IPS DF 6.9 (cell line): ENCODE results near the gene TTBK2.

Source experiments
- DNase-seq: peaks from one replicate; pipeline ENCODE4 v3.0.0-alpha.2; 2013; ENCODE audit warnings: low read depth, low spot score
- H3K27ac ChIP-seq: one replicate; pipeline ENCODE4 v1.5.1; 2013; ENCODE audit warnings: low read length, control low read depth
- H3K27me3 ChIP-seq: 2 replicates; pipeline ENCODE4 v1.6.1; 2013; ENCODE audit warnings: mild to moderate bottlenecking, low read length; ENCODE audit not compliant: control insufficient read depth, insufficient read depth
- H3K36me3 ChIP-seq: 2 replicates; pipeline ENCODE4 v1.6.1; 2013; ENCODE audit warnings: low read length; ENCODE audit not compliant: control insufficient read depth, insufficient read depth
- H3K4me1 ChIP-seq: 2 replicates; pipeline ENCODE4 v1.6.1; 2013; ENCODE audit warnings: low read length; ENCODE audit not compliant: control insufficient read depth, insufficient read depth
- H3K4me3 ChIP-seq: 2 replicates; pipeline ENCODE4 v1.5.1; 2013; ENCODE audit warnings: mild to moderate bottlenecking, low read length
- H3K9me3 ChIP-seq: 2 replicates; pipeline ENCODE4 v1.6.1; 2013; ENCODE audit warnings: low read length, inconsistent platforms; ENCODE audit not compliant: control insufficient read depth, insufficient read depth
- WGBS: extraction: QIAGEN DNeasy Blood & Tissue Kit; methylation state at CpG from one replicate; pipeline ENCODE4 v1.1.7; 2013; ENCODE audit warnings: mixed read lengths, missing lambda C conversion rate; ENCODE audit not compliant: insufficient read length, insufficient coverage; 5-methylcytosine and 5-hydroxymethylcytosine counted together

The TTBK2 gene

GRCh38 chr15:42720071-42720470 lies 200.5 kb downstream of the TTBK2 start:
- no peaks in the 10 kb centered on the region for H3K4me1 ChIP-seq
- no peak for DNase-seq
- no peaks in the 10 kb centered on the region for H3K9me3 ChIP-seq
- peaks cover 10% of the 10 kb centered on the region for H3K36me3 ChIP-seq
- H3K4me3 ChIP-seq: no peak overlapping the region
- no peak overlapping the region for H3K27ac ChIP-seq
- no CpG with 5 or more reads among the region's 3 CpGs for WGBS
- no peaks in the 10 kb centered on the region for H3K27me3 ChIP-seq

GRCh38 chr15:42719043-42719442 lies 201.5 kb downstream of the TTBK2 start:
- no peak overlapping the region for H3K4me3 ChIP-seq
- WGBS: no CpG with 5 or more reads among the region's 6 CpGs
- no peaks in the 10 kb centered on the region for H3K27me3 ChIP-seq
- peaks cover 4% of the 10 kb centered on the region for H3K36me3 ChIP-seq
- no peaks in the 10 kb centered on the region for H3K9me3 ChIP-seq
- no peaks in the 10 kb centered on the region for H3K4me1 ChIP-seq
- H3K27ac ChIP-seq: no peak overlapping the region
- no peak for DNase-seq

GRCh38 chr15:42716626-42717025 lies 204.0 kb downstream of the TTBK2 start:
- Histone ChIP-seq H3K4me3 (no peak overlapping the region), H3K27ac (no peak overlapping the region), H3K9me3 (no peaks in the 10 kb centered on the region), H3K36me3 (no peaks in the 10 kb centered on the region; the same call in 1 of the 2 replicates), H3K4me1 (no peaks in the 10 kb centered on the region), H3K27me3 (no peaks in the 10 kb centered on the region)
- WGBS: no CpG with 5 or more reads among the region's 2 CpGs
- DNase-seq: no peak

DNA sequence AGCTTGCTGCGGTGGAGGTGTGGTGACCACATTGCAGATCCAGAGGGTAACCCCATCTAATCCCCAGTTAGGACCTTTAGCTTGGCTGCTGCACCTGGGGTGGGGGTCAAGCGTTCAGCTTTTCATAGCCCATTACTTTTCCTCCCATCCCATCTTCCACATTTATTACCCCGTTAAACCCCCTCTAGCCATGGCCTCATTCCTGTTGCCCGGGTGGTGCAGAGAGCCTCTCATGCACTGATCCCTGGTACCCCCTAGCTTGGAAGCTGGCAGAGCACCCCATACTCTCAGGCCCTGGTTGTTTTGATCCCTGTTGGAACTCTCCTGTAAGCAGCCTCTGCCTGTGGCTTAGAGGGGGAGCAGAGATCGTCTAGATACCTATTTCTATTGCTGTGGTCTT lies 204.5 kb downstream of the TTBK2 start:
- no peaks in the 10 kb centered on the region; the same call in 1 of the 2 replicates for H3K36me3 ChIP-seq
- H3K9me3 ChIP-seq: no peaks in the 10 kb centered on the region
- no peak overlapping the region for H3K27ac ChIP-seq
- no peak for DNase-seq
- H3K4me3 ChIP-seq: no peak overlapping the region
- no peaks in the 10 kb centered on the region for H3K27me3 ChIP-seq
- no CpG with 5 or more reads among the region's 5 CpGs for WGBS
- no peaks in the 10 kb centered on the region for H3K4me1 ChIP-seq

GRCh38 chr15:42712584-42712983 lies 208.0 kb downstream of the TTBK2 start:
- WGBS: no CpG with 5 or more reads among the region's 4 CpGs
- Histone ChIP-seq H3K4me1 (no peaks in the 10 kb centered on the region), H3K27me3 (no peaks in the 10 kb centered on the region), H3K36me3 (no peaks in the 10 kb centered on the region; the same call in 1 of the 2 replicates), H3K9me3 (no peaks in the 10 kb centered on the region), H3K27ac (no peak overlapping the region), H3K4me3 (no peak overlapping the region)
- DNase-seq: no peak

DNA sequence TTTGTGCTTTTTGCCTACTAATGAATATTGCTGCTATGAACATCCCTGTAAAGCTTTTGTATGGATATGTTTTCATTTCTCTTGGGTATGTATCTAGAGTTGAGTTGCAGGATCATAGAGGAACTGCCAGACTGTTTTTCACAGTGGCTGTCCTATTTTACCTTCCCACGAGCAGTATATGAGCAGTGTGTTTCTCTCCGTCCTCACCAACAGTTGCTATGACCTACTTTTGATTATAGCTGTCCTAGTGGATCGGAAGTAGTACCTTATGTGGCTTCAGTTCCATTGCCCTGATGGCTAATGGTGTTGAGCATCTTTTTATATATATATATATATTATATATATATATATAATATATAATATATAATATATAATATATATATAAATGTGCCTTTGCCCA lies 208.8 kb downstream of the TTBK2 start:
- no peaks in the 10 kb centered on the region for H3K9me3 ChIP-seq
- no peak overlapping the region for H3K27ac ChIP-seq
- no peak overlapping the region for H3K4me3 ChIP-seq
- WGBS: no CpG with 5 or more reads among the region's 3 CpGs
- no peaks in the 10 kb centered on the region for H3K4me1 ChIP-seq
- no peaks in the 10 kb centered on the region for H3K27me3 ChIP-seq
- H3K36me3 ChIP-seq: no peaks in the 10 kb centered on the region
- DNase-seq: no peak

DNA sequence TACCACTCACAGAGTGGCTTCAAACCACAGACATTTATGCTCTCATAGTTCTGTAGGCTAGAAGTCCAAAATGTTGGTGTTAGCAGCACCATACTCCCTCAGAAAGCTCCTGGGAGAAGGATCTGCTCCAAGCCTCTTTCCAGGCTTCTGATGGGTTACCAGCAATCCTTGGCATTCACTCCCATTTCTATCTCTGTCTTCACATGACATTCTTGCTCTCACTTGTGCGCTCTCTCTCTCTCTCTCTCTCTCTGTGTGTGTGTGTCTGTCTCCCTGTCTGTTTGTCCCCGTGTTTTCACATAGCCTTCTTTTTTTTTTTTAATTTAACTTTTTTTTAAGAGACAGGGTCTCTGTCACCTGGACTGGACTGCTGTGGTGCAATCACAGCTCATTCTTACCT lies 209.9 kb downstream of the TTBK2 start:
- no peaks in the 10 kb centered on the region for H3K36me3 ChIP-seq
- no peaks in the 10 kb centered on the region for H3K4me1 ChIP-seq
- no peaks in the 10 kb centered on the region for H3K27me3 ChIP-seq
- H3K9me3 ChIP-seq: no peaks in the 10 kb centered on the region
- H3K4me3 ChIP-seq: no peak overlapping the region
- no peak for DNase-seq
- WGBS: no CpG with 5 or more reads among the region's 2 CpGs
- no peak overlapping the region for H3K27ac ChIP-seq

- no peak for DNase-seq
- H3K9me3 ChIP-seq: no peaks in the 10 kb centered on the region
- H3K4me3 ChIP-seq: no peak overlapping the region
- no peaks in the 10 kb centered on the region for H3K27me3 ChIP-seq
- no peak overlapping the region for H3K27ac ChIP-seq
- no CpG with 5 or more reads among the region's 3 CpGs for WGBS
- H3K4me1 ChIP-seq: no peaks in the 10 kb centered on the region
- no peaks in the 10 kb centered on the region for H3K36me3 ChIP-seq
Observed at GRCh38 chr15:42707873-42708544, 212.6 kb downstream of the TTBK2 start.

GRCh38 chr15:42707068-42707467 lies 213.5 kb downstream of the TTBK2 start:
- no peaks in the 10 kb centered on the region for H3K4me1 ChIP-seq
- H3K27ac ChIP-seq: no peak overlapping the region
- no peaks in the 10 kb centered on the region for H3K9me3 ChIP-seq
- WGBS: no CpG with 5 or more reads among the region's 2 CpGs
- no peaks in the 10 kb centered on the region for H3K36me3 ChIP-seq
- H3K4me3 ChIP-seq: no peak overlapping the region
- no peaks in the 10 kb centered on the region for H3K27me3 ChIP-seq
- DNase-seq: no peak

DNA sequence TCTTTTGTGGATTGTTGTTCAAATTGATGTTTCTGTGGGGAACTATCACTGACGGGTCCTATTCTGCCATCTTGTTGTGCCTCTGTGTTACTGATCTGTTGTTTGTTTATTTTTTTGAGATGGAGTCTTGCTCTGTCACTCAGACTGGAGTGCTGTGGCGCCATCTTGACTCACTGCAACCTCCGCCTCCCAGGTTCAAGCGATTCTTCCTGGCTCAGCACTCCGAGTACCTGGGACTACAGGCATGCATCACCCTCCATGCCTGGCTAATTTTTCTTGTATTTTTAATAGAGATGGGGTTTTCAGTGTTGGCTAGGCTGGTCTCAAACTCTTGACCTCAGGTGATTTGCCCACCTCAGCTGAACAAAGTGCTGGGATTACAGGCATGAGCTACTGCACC lies 215.2 kb downstream of the TTBK2 start:
- no peak for DNase-seq
- H3K9me3 ChIP-seq: no peaks in the 10 kb centered on the region
- no peaks in the 10 kb centered on the region for H3K4me1 ChIP-seq
- H3K36me3 ChIP-seq: no peaks in the 10 kb centered on the region
- no peak overlapping the region for H3K4me3 ChIP-seq
- no peaks in the 10 kb centered on the region for H3K27me3 ChIP-seq
- WGBS: no CpG with 5 or more reads among the region's 5 CpGs
- no peak overlapping the region for H3K27ac ChIP-seq

GRCh38 chr15:42704492-42704926 lies 216.1 kb downstream of the TTBK2 start:
- Histone ChIP-seq H3K4me3 (no peak overlapping the region), H3K27me3 (no peaks in the 10 kb centered on the region), H3K9me3 (no peaks in the 10 kb centered on the region), H3K4me1 (no peaks in the 10 kb centered on the region), H3K27ac (no peak overlapping the region), H3K36me3 (no peaks in the 10 kb centered on the region)
- peak; percentile 79 for DNase-seq
- no CpG with 5 or more reads among the region's 4 CpGs for WGBS
